Osteoblast (primary cell): ENCODE results near the gene SCG5. TPM values are rescaled to one million over a fixed set of nuclear protein-coding genes. Genes with fewer than 3 reads are reported as not detected.

ENCODE experiments used
- DNase-seq: peaks from one replicate; pipeline ENCODE4 v3.0.0; 2011; ENCODE audit warnings: low spot score, mixed read lengths; ENCODE audit not compliant: insufficient read length; ENCODE audit errors: missing footprints
- H2AFZ ChIP-seq: 2 replicates; pipeline ENCODE4 v1.6.0; 2011; ENCODE audit warnings: mild to moderate bottlenecking, low read length
- H3K27ac ChIP-seq: 2 replicates; pipeline ENCODE4 v1.5.1; 2011; ENCODE audit warnings: mild to moderate bottlenecking, low read depth, low read length, moderate library complexity
- H3K27me3 ChIP-seq: 2 replicates; pipeline ENCODE4 v1.6.0; 2012; ENCODE audit warnings: mild to moderate bottlenecking, control low read depth, inconsistent platforms, low read length, moderate library complexity; ENCODE audit not compliant: insufficient read depth
- H3K36me3 ChIP-seq: 2 replicates; pipeline ENCODE4 v1.5.1; 2011; ENCODE audit warnings: mild to moderate bottlenecking, low read length, control low read depth, moderate library complexity; ENCODE audit not compliant: insufficient read depth
- H3K4me1 ChIP-seq: 2 replicates; pipeline ENCODE4 v1.5.1; 2011; ENCODE audit warnings: mild to moderate bottlenecking, low read length, control low read depth, moderate library complexity; ENCODE audit not compliant: insufficient read depth
- H3K4me2 ChIP-seq: 2 replicates; pipeline ENCODE4 v1.6.0; 2011; ENCODE audit warnings: mild to moderate bottlenecking, low read length; ENCODE audit not compliant: insufficient read depth
- H3K4me3 ChIP-seq: fragments of 200-600 bp; sonication (generic); 3 replicates; pipeline ENCODE4 v1.5.1; 2012; ENCODE audit warnings: mild to moderate bottlenecking, low read length, inconsistent platforms; ENCODE audit not compliant: insufficient read depth
- H3K79me2 ChIP-seq: 2 replicates; pipeline ENCODE4 v1.6.0; 2012; ENCODE audit warnings: mild to moderate bottlenecking, low read length, control low read depth, inconsistent platforms; ENCODE audit not compliant: insufficient read depth
- H3K9me3 ChIP-seq: 2 replicates; pipeline ENCODE4 v1.5.1; 2011; ENCODE audit warnings: low read depth, low read length, control low read depth
- H4K20me1 ChIP-seq: 2 replicates; pipeline ENCODE4 v1.6.0; 2012; ENCODE audit warnings: mild to moderate bottlenecking, low read length, control low read depth; ENCODE audit not compliant: insufficient read depth
- CTCF ChIP-seq: IDR thresholded peaks from 2 replicates; pipeline ENCODE4 v1.5.1; 2011; ENCODE audit warnings: mild to moderate bottlenecking, low read depth, low read length, moderate library complexity; ENCODE audit errors: extremely low read depth
- total RNA-seq: library from RNA; depleted of rRNA; stranded (reverse); fragments of >200 nt; gene quantifications from 2 replicates; pipeline ENCODE4 v1.2.3, GENCODE V29; 2012

The SCG5 gene
- total RNA-seq, 1 donor = 9.0 TPM

- DNase-seq = peak; percentile 51
- Histone ChIP-seq H3K27me3 (no peaks in the 10 kb centered on the region), H3K27ac (no peak overlapping the region), H4K20me1 (peaks cover 21% of the 10 kb centered on the region), H2AFZ (no peak overlapping the region), H3K4me2 (no peak overlapping the region), H3K36me3 (peaks cover 22% of the 10 kb centered on the region), H3K9me3 (no peaks in the 10 kb centered on the region), H3K4me3 (no peak overlapping the region), H3K79me2 (peaks cover 28% of the 10 kb centered on the region), H3K4me1 (peaks cover 7% of the 10 kb centered on the region)
- no peak for TF ChIP-seq CTCF
Observed at GRCh38 chr15:32715276-32715675, 73.8 kb downstream of the SCG5 start.

GRCh38 chr15:32716216-32716914 is 74.9 kb downstream of the SCG5 start:
- peak overlapping the region; percentile 80 for H3K4me2 ChIP-seq
- peak; percentile 49 for DNase-seq
- no peak overlapping the region for H2AFZ ChIP-seq
- TF ChIP-seq CTCF = no peak
- peaks cover 33% of the 10 kb centered on the region for H3K36me3 ChIP-seq
- no peaks in the 10 kb centered on the region for H3K9me3 ChIP-seq
- peaks cover 29% of the 10 kb centered on the region for H4K20me1 ChIP-seq
- H3K27ac ChIP-seq = peak overlapping the region; percentile 82
- H3K79me2 ChIP-seq = peaks cover 39% of the 10 kb centered on the region
- no peaks in the 10 kb centered on the region for H3K27me3 ChIP-seq
- peak overlapping the region; percentile 93 for H3K4me3 ChIP-seq
- peaks cover 16% of the 10 kb centered on the region for H3K4me1 ChIP-seq

GRCh38 chr15:32716915-32717425 is 75.5 kb downstream of the SCG5 start:
- TF ChIP-seq CTCF = no peak
- no peak for DNase-seq
- H3K4me1 ChIP-seq = peaks cover 20% of the 10 kb centered on the region

GRCh38 chr15:32717426-32718226 is 76.1 kb downstream of the SCG5 start, which contains the start of gene GREM1:
GREM1 (plus strand) TSS chr15:32718004; CDS start chr15:32730691, 12,687 bp downstream.
- Histone ChIP-seq H3K4me2 (peak within 1 kb of the TSS; percentile 80), H3K4me1 (peaks cover 27% of the 10 kb centered on the region), H3K9me3 (no peaks in the 10 kb centered on the region), H3K79me2 (peaks cover 52% of the 10 kb centered on the region), H2AFZ (peak within 1 kb of the TSS; percentile 72), H4K20me1 (peaks cover 38% of the 10 kb centered on the region), H3K4me3 (peak within 1 kb of the TSS; percentile 93), H3K36me3 (peaks cover 45% of the 10 kb centered on the region), H3K27ac (peak within 1 kb of the TSS; percentile 96), H3K27me3 (no peaks in the 10 kb centered on the region)
- no peak for TF ChIP-seq CTCF
- DNase-seq = peak; percentile 95

More at GRCh38 chr15:32716915-32717425, 75.5 kb downstream of the SCG5 start:
- H3K27ac ChIP-seq = peak overlapping the region; percentile 82
- peak overlapping the region; percentile 93 for H3K4me3 ChIP-seq
- peak overlapping the region; percentile 80 for H3K4me2 ChIP-seq
- no peak overlapping the region for H2AFZ ChIP-seq
- peaks cover 33% of the 10 kb centered on the region for H4K20me1 ChIP-seq
- no peaks in the 10 kb centered on the region for H3K9me3 ChIP-seq
- H3K36me3 ChIP-seq = peaks cover 39% of the 10 kb centered on the region
- no peaks in the 10 kb centered on the region for H3K27me3 ChIP-seq
- H3K79me2 ChIP-seq = peaks cover 45% of the 10 kb centered on the region
